Prostate gland (tissue), 2 donors: ENCODE data around the gene GASK1A.

ENCODE experiments used
- CTCF ChIP-seq, 4 experiments: fragments of 200-600 bp in 2 of 4; fragments of 450-650 bp in 2 of 4; sonication (generic) in 2 of 4; IDR thresholded peaks; 1 replicate in 3 of 4; 2 replicates in 1 of 4; pipeline ENCODE4 v1.5.1; 2016 to 2019; ENCODE audit warnings: antibody characterized with exemption in 4 of 4, mild to moderate bottlenecking in 2 of 4, moderate library complexity in 2 of 4
- POLR2A ChIP-seq: fragments of 450-650 bp; IDR thresholded peaks from one replicate; pipeline ENCODE4 v1.6.1; 2016; ENCODE audit warnings: antibody characterized with exemption, mild to moderate bottlenecking

GRCh38 chr3:43104039-43104438 lies 124.9 kb downstream of the GASK1A start:
- TF ChIP-seq CTCF (IDR thresholded peaks at IDR 0.05) (no peak), POLR2A (no peak)
